BLaER1 treated with 17β-estradiol and CSF1 and Interleukin-3, amounts not matched to agents 10 nM and 100 nM (cell line): ENCODE results near the gene OAS2.

Experiments used
- H3K27ac ChIP-seq, 11 experiments: shearing (Covaris generic); formaldehyde crosslinking; 2 replicates each; pipeline ENCODE4 v1.8.1; 2022
- H3K27me3 ChIP-seq, 11 experiments: shearing (Covaris generic); formaldehyde crosslinking; 2 replicates each; pipeline ENCODE4 v1.8.1; 2022
- H3K36me3 ChIP-seq, 11 experiments: shearing (Covaris generic); formaldehyde crosslinking; 2 replicates each; pipeline ENCODE4 v1.8.1; 2022
- H3K4me1 ChIP-seq, 10 experiments: shearing (Covaris generic); formaldehyde crosslinking; 2 replicates each; pipeline ENCODE4 v1.8.1; 2022
- H3K4me2 ChIP-seq, 11 experiments: shearing (Covaris generic); formaldehyde crosslinking; 2 replicates each; pipeline ENCODE4 v1.8.1; 2022
- H3K4me3 ChIP-seq, 10 experiments: shearing (Covaris generic); formaldehyde crosslinking; 2 replicates each; pipeline ENCODE4 v1.8.1; 2022
- H3K9ac ChIP-seq, 11 experiments: shearing (Covaris generic); formaldehyde crosslinking; 2 replicates each; pipeline ENCODE4 v1.8.1; 2022
- H3K9me3 ChIP-seq, 11 experiments: shearing (Covaris generic); formaldehyde crosslinking; replicated peaks in 1 of 11; 2 replicates each; pipeline ENCODE4 v1.8.1; 2022
- H4K20me1 ChIP-seq, 11 experiments: shearing (Covaris generic); formaldehyde crosslinking; 2 replicates each; pipeline ENCODE4 v1.8.1; 2022
- Cebpa-rat ChIP-seq, 11 experiments: shearing (Covaris generic); IDR thresholded peaks; 2 replicates each; pipeline ENCODE4 v1.8.1; 2022

OAS2 gene

DNA sequence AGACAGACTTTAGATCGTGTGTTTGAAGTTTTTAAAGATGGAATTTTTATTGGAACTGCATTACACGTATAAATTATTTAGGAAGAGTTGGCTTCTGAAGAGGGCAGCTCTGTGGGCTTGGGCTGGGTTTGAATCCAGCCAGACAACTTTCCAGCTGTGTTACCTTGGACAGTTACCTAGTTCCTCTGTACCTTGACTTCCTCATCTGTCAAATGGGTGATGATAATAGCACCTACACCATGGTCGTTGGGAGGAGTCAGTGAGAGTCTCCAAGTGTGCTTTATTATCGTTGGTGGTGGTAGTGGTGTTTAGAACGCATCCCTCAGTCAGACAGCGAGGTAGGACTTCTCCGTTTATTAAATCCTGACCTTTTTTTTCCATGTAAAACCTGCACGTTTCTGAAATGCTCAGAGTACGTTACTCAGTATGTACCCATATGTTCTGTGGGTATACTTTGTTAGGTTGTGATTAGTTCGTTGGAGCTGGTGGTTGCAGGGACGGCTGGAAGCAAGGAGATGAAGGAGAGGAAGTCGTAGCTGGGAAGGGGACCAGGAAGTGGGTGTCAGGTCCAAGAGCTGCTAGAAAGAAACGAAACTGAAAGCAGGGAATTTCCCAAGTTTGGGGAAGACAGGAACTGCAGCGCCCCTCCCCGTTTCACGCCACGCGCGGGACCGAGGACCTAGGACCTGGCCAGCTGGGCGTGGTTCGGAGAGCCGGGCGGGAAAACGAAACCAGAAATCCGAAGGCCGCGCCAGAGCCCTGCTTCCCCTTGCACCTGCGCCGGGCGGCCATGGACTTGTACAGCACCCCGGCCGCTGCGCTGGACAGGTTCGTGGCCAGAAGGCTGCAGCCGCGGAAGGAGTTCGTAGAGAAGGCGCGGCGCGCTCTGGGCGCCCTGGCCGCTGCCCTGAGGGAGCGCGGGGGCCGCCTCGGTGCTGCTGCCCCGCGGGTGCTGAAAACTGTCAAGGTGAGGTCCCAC, 40.3 kb upstream of the OAS2 start, which contains the start of gene OAS3:
Gene OAS3, plus strand, starts transcription at position 734 of the 979 bp plus-strand sequence. Its CDS starts 57 bp downstream, at position 791.
- Histone ChIP-seq H3K27me3 (no peaks in the 10 kb centered on the region), H3K9me3 (no peaks in the 10 kb centered on the region), H4K20me1 (no peaks in the 10 kb centered on the region), H3K4me2 (peak within 1 kb of the TSS; percentile 86 to 99 (median 97)), H3K4me1 (peaks cover 22 to 30% (median 27%) of the 10 kb centered on the region in 10 experiments), H3K27ac (peak within 1 kb of the TSS; percentile 58 to 82 (median 76); a peak in 21 of 22 replicates), H3K4me3 (peak within 1 kb of the TSS; percentile 62 to 73 (median 68)), H3K36me3 (peaks cover 0 to 7% (median 0%) of the 10 kb centered on the region in 11 experiments; a peak in 5 of 22 replicates), H3K9ac (peak within 1 kb of the TSS; percentile 76 to 83 (median 78))
- no peak for TF ChIP-seq Cebpa-rat (IDR thresholded peaks at IDR 0.05)

DNA sequence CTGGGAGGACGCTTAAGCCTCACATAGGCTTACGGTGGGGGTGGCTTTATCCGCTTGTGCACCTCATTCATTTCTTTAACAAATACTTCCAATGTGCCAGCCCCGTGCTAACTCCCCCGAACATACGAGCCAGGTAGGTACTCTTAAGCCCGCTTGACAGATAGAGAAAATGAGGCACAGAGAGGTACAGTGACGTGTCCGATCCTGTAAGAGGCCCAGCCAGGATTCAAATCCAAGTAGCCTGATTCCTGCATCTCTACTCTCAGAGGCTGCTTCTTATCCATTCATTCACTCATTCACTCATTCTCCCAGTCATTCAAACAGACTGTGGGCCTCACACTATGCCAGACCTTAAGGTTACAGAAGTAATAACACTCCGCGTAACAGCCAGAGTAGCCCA, 39.6 kb upstream of the OAS2 start:
- H4K20me1 ChIP-seq = no peaks in the 10 kb centered on the region
- H3K27me3 ChIP-seq = no peaks in the 10 kb centered on the region
- H3K36me3 ChIP-seq = peaks cover 0 to 7% (median 0%) of the 10 kb centered on the region in 11 experiments; a peak in 5 of 22 replicates
- no peaks in the 10 kb centered on the region for H3K9me3 ChIP-seq
- no peak for TF ChIP-seq Cebpa-rat (IDR thresholded peaks at IDR 0.05)
- H3K4me2 ChIP-seq = peak overlapping the region; percentile 86 to 99 (median 97)
- peak overlapping the region; percentile 76 to 83 (median 78) for H3K9ac ChIP-seq
- peak overlapping the region; percentile 58 to 82 (median 76); a peak in 21 of 22 replicates for H3K27ac ChIP-seq
- peak overlapping the region; percentile 62 to 73 (median 68) for H3K4me3 ChIP-seq
- peaks cover 22 to 30% (median 27%) of the 10 kb centered on the region in 10 experiments for H3K4me1 ChIP-seq

DNA sequence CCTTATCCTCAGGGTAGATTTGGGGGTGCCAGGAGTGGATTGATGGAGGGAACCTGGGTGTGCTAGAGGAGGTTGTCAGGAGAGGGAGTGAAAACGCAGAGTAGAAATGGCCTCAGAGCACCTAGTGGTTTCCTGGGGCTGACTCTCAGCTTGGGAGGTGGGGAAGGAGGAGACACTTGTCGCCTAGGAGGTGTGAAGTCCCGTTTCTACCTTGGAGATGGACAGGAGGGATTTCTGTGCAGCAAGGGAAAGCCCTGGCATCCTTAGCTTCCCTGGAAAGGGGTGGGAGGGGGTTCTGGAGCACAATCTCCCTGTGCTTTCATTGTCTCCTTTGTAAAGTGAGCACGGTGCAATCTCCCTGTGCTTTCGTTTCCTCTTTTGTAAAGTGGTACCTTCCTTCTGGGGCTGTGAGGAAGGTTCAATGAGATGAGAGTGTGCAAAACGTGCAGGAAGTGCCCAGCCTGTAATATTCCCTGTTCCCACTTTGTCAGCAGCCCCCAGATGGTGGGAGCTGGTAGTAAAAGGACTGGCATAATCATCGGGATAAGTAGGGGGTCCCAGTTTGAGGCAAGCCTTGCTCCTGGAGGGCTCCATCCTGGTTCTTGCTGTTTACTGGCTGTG, 38.4 kb upstream of the OAS2 start:
- H3K9me3 ChIP-seq = no peaks in the 10 kb centered on the region
- peak overlapping the region; percentile 86 to 99 (median 97) for H3K4me2 ChIP-seq
- H4K20me1 ChIP-seq = no peaks in the 10 kb centered on the region
- peaks cover 22 to 30% (median 27%) of the 10 kb centered on the region in 10 experiments for H3K4me1 ChIP-seq
- H3K9ac ChIP-seq = peak overlapping the region in 6 of 11 experiments; percentile 7 to 83 (median 79); a peak in 6 of 22 replicates
- no peak overlapping the region for H3K27ac ChIP-seq
- H3K4me3 ChIP-seq = peak overlapping the region; percentile 62 to 73 (median 68); a peak in 11 of 20 replicates
- peaks cover 0 to 14% (median 0%) of the 10 kb centered on the region in 11 experiments; a peak in 5 of 22 replicates for H3K36me3 ChIP-seq
- no peaks in the 10 kb centered on the region for H3K27me3 ChIP-seq
- TF ChIP-seq Cebpa-rat (IDR thresholded peaks at IDR 0.05) = no peak

DNA sequence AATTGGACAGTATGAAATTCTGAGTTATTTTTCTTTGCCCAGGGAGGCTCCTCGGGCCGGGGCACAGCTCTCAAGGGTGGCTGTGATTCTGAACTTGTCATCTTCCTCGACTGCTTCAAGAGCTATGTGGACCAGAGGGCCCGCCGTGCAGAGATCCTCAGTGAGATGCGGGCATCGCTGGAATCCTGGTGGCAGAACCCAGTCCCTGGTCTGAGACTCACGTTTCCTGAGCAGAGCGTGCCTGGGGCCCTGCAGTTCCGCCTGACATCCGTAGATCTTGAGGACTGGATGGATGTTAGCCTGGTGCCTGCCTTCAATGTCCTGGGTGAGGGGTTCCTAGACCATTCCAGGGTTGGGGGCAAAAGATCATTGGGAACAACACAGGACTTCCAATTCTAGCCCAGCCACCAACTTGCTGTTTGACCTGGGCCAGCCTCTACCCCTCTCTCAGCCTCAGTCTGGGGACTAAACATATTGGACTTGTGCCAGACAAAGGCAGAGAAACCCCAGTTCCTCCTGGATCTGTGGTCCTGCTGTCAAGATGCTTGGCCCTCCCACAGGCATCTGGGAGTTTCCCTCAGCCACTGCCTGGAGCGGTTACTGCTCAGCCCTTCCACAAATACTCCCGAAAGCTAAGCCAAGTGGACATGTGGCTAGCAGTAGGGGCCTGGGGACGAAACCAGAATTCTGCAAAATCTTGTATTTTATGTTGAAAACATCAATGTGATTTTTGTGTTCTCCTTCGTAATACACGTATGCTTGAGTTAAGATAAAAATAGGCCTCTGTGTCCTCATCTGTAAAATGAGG, 36.6 kb upstream of the OAS2 start:
- H4K20me1 ChIP-seq = no peaks in the 10 kb centered on the region; a peak in 1 of 22 replicates
- no peaks in the 10 kb centered on the region for H3K27me3 ChIP-seq
- no peak for TF ChIP-seq Cebpa-rat (IDR thresholded peaks at IDR 0.05)

DNA sequence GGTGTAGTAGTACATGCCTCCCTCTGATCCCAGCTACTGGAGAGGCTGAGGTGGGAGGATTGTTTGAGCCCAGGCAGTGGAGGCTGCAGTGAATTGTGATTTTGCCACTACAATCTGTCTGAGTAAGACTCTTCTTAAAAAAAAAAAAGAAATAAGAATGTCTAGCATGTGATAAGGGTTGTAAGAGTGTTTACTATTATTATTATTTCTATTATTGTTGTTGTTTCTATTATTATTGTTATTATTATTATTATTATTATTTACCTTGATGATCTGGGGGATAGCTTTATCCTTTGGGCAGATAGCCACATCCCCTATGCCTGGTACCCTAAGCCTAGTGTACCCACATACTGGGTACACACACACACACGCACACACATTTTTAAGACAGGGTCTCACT, 35.7 kb upstream of the OAS2 start:
- Histone ChIP-seq H3K36me3 (peaks cover 0 to 31% (median 11%) of the 10 kb centered on the region in 11 experiments; a peak in 10 of 22 replicates), H4K20me1 (no peaks in the 10 kb centered on the region; a peak in 1 of 22 replicates), H3K4me3 (no peak overlapping the region), H3K4me1 (peaks cover 22 to 30% (median 27%) of the 10 kb centered on the region in 10 experiments), H3K27ac (no peak overlapping the region), H3K27me3 (no peaks in the 10 kb centered on the region), H3K9me3 (no peaks in the 10 kb centered on the region), H3K4me2 (no peak overlapping the region), H3K9ac (no peak overlapping the region)
- no peak for TF ChIP-seq Cebpa-rat (IDR thresholded peaks at IDR 0.05)

More for the DNA sequence above, 36.6 kb upstream of the OAS2 start:
- Histone ChIP-seq H3K36me3 (peaks cover 0 to 23% (median 5%) of the 10 kb centered on the region in 11 experiments; a peak in 6 of 22 replicates), H3K9me3 (no peaks in the 10 kb centered on the region), H3K4me3 (no peak overlapping the region), H3K4me2 (no peak overlapping the region), H3K4me1 (peaks cover 22 to 30% (median 27%) of the 10 kb centered on the region in 10 experiments), H3K27ac (no peak overlapping the region), H3K9ac (no peak overlapping the region)

DNA sequence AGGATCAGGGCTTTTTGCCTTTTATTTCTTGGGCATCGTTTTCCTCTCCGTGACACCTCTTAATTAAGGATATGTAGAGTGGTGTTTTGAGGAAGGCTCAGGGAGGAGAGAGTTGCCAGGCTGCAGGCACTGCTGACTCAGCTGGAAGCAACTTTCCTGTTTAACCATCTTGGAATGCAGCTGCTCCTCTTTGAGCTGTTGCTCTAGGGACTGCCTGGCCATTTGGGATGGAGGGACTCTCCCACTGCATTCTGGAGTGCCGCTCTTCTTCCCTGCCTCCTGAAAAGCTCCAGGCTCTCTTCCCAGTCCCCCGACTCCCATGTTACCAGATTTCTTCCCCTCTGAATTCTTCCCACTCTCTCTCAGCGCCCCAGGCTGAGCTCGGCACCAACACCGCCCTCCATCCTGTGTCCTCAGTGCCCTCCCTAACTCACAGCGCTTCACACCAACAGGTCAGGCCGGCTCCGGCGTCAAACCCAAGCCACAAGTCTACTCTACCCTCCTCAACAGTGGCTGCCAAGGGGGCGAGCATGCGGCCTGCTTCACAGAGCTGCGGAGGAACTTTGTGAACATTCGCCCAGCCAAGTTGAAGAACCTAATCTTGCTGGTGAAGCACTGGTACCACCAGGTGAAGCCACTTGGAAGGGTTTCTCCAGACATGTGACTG, 34.2 kb upstream of the OAS2 start:
- H4K20me1 ChIP-seq = no peaks in the 10 kb centered on the region; a peak in 1 of 22 replicates
- H3K27ac ChIP-seq = no peak overlapping the region
- H3K4me2 ChIP-seq = no peak overlapping the region
- no peak for TF ChIP-seq Cebpa-rat (IDR thresholded peaks at IDR 0.05)
- H3K9me3 ChIP-seq = no peaks in the 10 kb centered on the region
- no peak overlapping the region for H3K4me3 ChIP-seq
- no peaks in the 10 kb centered on the region for H3K27me3 ChIP-seq
- H3K36me3 ChIP-seq = peaks cover 0 to 46% (median 17%) of the 10 kb centered on the region in 11 experiments; a peak in 11 of 22 replicates
- no peak overlapping the region for H3K9ac ChIP-seq
- H3K4me1 ChIP-seq = peaks cover 13 to 17% (median 16%) of the 10 kb centered on the region in 10 experiments

DNA sequence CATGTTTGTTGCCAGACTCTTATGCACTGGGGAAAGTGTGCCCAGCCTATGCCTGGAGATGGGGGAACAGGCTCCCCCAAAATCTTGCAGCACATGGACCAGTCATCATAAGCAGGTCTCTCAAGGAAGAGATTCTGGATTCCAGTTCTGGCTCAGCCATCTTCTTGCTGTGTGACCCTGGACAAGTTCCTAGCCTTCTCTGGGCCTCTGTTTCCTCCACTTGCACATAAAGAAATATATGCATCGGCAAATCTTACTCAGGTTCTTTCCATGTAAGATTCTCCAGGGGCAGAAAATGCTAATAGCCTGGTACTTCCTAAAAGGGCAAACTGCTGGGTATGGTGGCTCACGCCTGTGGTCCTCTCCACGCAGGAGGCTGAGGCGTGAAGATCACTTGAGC, 32.8 kb upstream of the OAS2 start:
- Histone ChIP-seq H3K9me3 (no peaks in the 10 kb centered on the region), H3K4me3 (no peak overlapping the region), H3K27me3 (no peaks in the 10 kb centered on the region), H3K4me1 (peaks cover 0 to 4% (median 3%) of the 10 kb centered on the region in 10 experiments; a peak in 13 of 20 replicates), H3K9ac (no peak overlapping the region), H3K36me3 (peaks cover 0 to 47% (median 17%) of the 10 kb centered on the region in 11 experiments; a peak in 11 of 22 replicates), H3K4me2 (no peak overlapping the region), H3K27ac (no peak overlapping the region), H4K20me1 (no peaks in the 10 kb centered on the region; a peak in 1 of 22 replicates)
- no peak for TF ChIP-seq Cebpa-rat (IDR thresholded peaks at IDR 0.05)
